Common myeloid progenitor, CD34-positive (primary cell): ENCODE results near the gene USH1G.
A peak's percentile ranks its signal among the peaks of the same experiment; 100 is the strongest.

Experiments
- CTCF ChIA-PET: fragments of 350-600 bp; sonication (Branson Sonifier 250); formaldehyde crosslinking; loops from one replicate; lab custom pipeline; 2021; ENCODE audit warnings: antibody characterized with exemption; lab: Charles Lee
- POLR2A ChIA-PET: fragments of 350-600 bp; sonication (Branson Sonifier 250); formaldehyde crosslinking; loops from one replicate; lab custom pipeline; 2021; ENCODE audit warnings: antibody characterized with exemption; lab: Charles Lee
- DNase-seq, 3 donors: peaks; one replicate each; pipeline versions ENCODE4 v3.0.0 to v3.0.0-alpha.2; 2013
- H3K27ac ChIP-seq, 2 experiments: 1 replicate in 1 of 2; 2 replicates in 1 of 2; pipeline ENCODE4 v1.7.0; 2013; ENCODE audit warnings: inconsistent platforms in 2 of 2, low read length in 2 of 2, mild to moderate bottlenecking in 2 of 2, low read depth in 1 of 2, moderate library complexity in 1 of 2; ENCODE audit not compliant: severe bottlenecking in 2 of 2, insufficient read depth in 1 of 2, poor library complexity in 1 of 2
- H3K27me3 ChIP-seq, 5 experiments: replicated peaks in 2 of 5; 1 replicate in 3 of 5; 2 replicates in 2 of 5; pipeline versions ENCODE4 v1.6.1 to v1.7.0; 2013; ENCODE audit warnings: low read length in 4 of 5, mild to moderate bottlenecking in 2 of 5, moderate library complexity in 2 of 5, inconsistent platforms in 1 of 5; ENCODE audit not compliant: insufficient read depth in 5 of 5, control insufficient read depth in 4 of 5
- H3K36me3 ChIP-seq, 4 experiments: 1 replicate in 2 of 4; 2 replicates in 2 of 4; pipeline versions ENCODE4 v1.6.1 to v1.7.0; 2013; ENCODE audit warnings: low read length in 3 of 4, control low read depth in 1 of 4, mild to moderate bottlenecking in 1 of 4; ENCODE audit not compliant: control insufficient read depth in 4 of 4, insufficient read depth in 4 of 4
- H3K4me1 ChIP-seq, 4 experiments: 1 replicate in 3 of 4; 2 replicates in 1 of 4; pipeline versions ENCODE4 v1.6.1 to v1.7.1; 2013; ENCODE audit warnings: low read length in 3 of 4, mild to moderate bottlenecking in 3 of 4, control low read depth in 1 of 4, inconsistent platforms in 1 of 4, moderate library complexity in 1 of 4; ENCODE audit not compliant: control insufficient read depth in 4 of 4, insufficient read depth in 4 of 4; ENCODE audit errors: control extremely low read depth in 1 of 4
- H3K4me3 ChIP-seq, 7 experiments: 1 replicate in 4 of 7; 2 replicates in 3 of 7; pipeline versions ENCODE4 v1.5.1 to v1.7.0; 2013; ENCODE audit warnings: mild to moderate bottlenecking in 7 of 7, low read length in 6 of 7, moderate library complexity in 6 of 7, inconsistent platforms in 2 of 7, low read depth in 2 of 7, control low read depth in 1 of 7; ENCODE audit not compliant: insufficient read depth in 4 of 7, control insufficient read depth in 1 of 7; ENCODE audit errors: extremely low read depth in 1 of 7
- H3K9me3 ChIP-seq, 5 experiments: 1 replicate in 4 of 5; 2 replicates in 1 of 5; pipeline versions ENCODE4 v1.6.1 to v1.7.1; 2013; ENCODE audit warnings: low read length in 4 of 5, mild to moderate bottlenecking in 2 of 5, inconsistent platforms in 1 of 5, low read depth in 1 of 5, moderate library complexity in 1 of 5; ENCODE audit not compliant: control insufficient read depth in 4 of 5, insufficient read depth in 2 of 5; ENCODE audit errors: control extremely low read depth in 1 of 5
- WGBS: methylation state at CpG from one replicate; pipeline ENCODE4 v1.1.5; 2013; ENCODE audit not compliant: insufficient coverage; 5-methylcytosine and 5-hydroxymethylcytosine counted together

USH1G gene

DNA sequence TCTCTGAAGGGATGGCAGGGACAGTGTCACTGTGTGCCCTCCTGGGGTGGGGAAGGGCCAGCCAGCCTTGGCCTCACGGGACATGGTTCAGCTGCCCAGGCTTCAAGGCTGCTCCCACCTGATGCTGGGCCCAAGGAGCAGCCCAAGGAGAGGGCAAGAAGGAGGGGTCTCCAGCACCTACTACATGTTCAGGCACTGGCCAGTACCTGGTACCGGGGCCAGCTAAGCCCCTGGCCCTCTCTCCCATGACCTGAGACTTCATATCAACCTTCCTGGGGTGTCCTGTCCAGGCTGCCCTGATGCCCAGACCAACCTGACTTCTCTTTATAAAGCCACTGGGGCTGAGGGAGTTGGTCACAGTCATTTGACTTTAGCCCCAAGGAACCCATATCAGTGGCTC is 1.3 kb downstream of the USH1G start:
- 100% methylated on average over 2 of the region's 2 CpGs for WGBS

DNA sequence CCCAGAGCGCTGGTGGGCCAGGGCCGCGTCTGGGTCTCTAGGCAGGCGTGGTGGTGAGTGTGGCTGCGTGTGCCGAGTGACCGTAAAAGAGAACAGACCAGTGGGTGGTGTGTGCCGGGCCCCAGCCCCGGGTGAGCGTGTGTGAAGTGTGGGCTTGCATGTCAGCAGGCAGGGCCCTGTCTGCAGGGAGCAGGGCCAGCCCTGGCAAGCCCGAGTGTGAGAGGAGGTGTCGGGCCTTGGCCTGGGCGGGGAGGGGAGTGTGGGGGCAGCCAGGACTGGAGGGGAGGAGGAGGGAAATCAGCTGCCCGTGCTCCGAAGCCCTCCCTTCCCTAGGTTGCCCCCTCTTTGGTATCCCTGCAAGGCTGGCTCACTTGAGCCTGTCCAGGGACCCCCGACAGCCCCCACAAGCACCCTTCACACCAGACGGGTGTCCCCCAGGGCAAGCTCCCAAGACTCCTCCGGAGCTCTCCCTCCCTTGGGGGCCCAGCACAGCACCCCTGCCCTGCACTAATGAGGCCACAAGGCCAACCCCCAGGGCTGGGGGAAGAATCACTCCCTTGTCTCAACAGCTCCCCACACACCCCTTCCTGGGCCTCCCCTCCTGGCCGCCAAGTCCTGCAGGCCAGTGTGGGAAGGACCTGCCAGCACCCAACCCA is 1.9 kb downstream of the USH1G start:
- peaks cover 0 to 35% (median 32%) of the 10 kb centered on the region in 4 experiments for H3K4me1 ChIP-seq
- POLR2A ChIA-PET: no interaction called here
- H3K9me3 ChIP-seq: no peaks in the 10 kb centered on the region
- no peak overlapping the region for H3K27ac ChIP-seq
- no peak overlapping the region for H3K4me3 ChIP-seq
- H3K27me3 ChIP-seq: peaks cover 0 to 69% (median 32%) of the 10 kb centered on the region in 5 experiments
- CTCF ChIA-PET: interaction anchor here (0.7 to 5.5 kb wide), 5 partner anchors 15 to 92 kb away, joined by 3 to 37 read pairs (median 4); partner anchors contain the start of gene MRPL58
- WGBS: 91% methylated on average over 13 of the region's 19 CpGs
- H3K36me3 ChIP-seq: no peaks in the 10 kb centered on the region
- no peak for DNase-seq

More for the DNA sequence above, 1.3 kb downstream of the USH1G start:
- peaks cover 0 to 35% (median 32%) of the 10 kb centered on the region in 4 experiments for H3K4me1 ChIP-seq
- H3K36me3 ChIP-seq: no peaks in the 10 kb centered on the region
- H3K9me3 ChIP-seq: no peaks in the 10 kb centered on the region
- H3K27ac ChIP-seq: no peak overlapping the region
- H3K27me3 ChIP-seq: peaks cover 0 to 74% (median 35%) of the 10 kb centered on the region in 5 experiments
- ChIA-PET POLR2A (no interaction called here), CTCF (interaction anchor here (0.7 to 5.5 kb wide), 4 partner anchors 15 to 40 kb away, joined by 3 to 37 read pairs (median 20); no protein-coding TSS in a partner anchor)
- H3K4me3 ChIP-seq: no peak overlapping the region
- no peak for DNase-seq

DNA sequence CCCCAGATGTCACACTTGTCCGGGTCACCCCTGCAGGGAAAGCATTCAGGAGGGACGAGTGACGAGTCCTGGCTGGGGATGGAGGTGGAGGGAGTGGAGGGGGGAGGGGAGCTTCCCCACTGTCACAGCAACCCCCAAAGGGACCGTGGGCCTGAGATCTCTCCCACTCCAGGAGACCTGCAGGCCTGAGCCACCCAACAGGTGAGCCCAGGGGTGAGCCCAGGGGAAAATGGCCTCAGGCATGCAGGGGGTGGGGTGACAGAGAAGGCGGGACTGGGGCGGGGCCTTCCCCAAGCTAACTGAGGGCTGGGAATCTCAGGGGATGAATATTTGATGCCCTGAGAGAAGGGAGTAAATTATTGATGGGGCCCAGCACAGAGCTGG is 2.4 kb downstream of the USH1G start:
- Histone ChIP-seq H3K4me1 (peaks cover 0 to 35% (median 32%) of the 10 kb centered on the region in 4 experiments), H3K27me3 (peaks cover 0 to 64% (median 28%) of the 10 kb centered on the region in 5 experiments), H3K4me3 (no peak overlapping the region), H3K36me3 (no peaks in the 10 kb centered on the region), H3K9me3 (no peaks in the 10 kb centered on the region), H3K27ac (no peak overlapping the region)
- WGBS: 81% methylated on average over 3 of the region's 6 CpGs
- CTCF ChIA-PET: interaction anchor here (1.0 to 5.5 kb wide), 5 partner anchors 14 to 92 kb away, joined by 3 to 37 read pairs (median 4); partner anchors contain the start of gene MRPL58
- no peak for DNase-seq
- POLR2A ChIA-PET: no interaction called here

DNA sequence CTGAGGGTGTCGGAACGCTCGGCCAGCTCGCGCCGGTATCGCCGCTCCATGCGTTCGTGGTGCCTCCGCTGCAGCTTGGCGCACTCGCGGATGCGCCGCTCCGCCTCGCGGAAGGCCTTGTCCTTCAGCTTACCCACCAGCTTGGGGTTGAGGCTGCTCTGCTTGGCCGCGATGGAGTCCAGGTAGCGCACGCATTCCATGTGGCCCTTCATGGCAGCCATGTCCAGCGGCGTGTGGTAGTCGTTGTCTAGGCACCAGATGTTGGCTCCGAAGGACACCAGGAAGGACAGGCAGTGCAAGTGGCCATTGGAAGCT is 2.8 kb downstream of the USH1G start:
- CTCF ChIA-PET: interaction anchor here (0.9 to 5.5 kb wide), 6 partner anchors 14 to 92 kb away, joined by 3 to 37 read pairs (median 4); partner anchors contain the start of gene MRPL58
- Histone ChIP-seq H3K9me3 (no peaks in the 10 kb centered on the region), H3K27me3 (peaks cover 0 to 60% (median 25%) of the 10 kb centered on the region in 5 experiments), H3K4me1 (peaks cover 0 to 35% (median 32%) of the 10 kb centered on the region in 4 experiments), H3K27ac (no peak overlapping the region), H3K36me3 (no peaks in the 10 kb centered on the region), H3K4me3 (peak overlapping the region in 1 of 7 experiments; percentile 24)
- POLR2A ChIA-PET: no interaction called here
- DNase-seq: peak in 1 of 3 donors; percentile 16
- WGBS: 65% methylated on average over 27 of the region's 27 CpGs

DNA sequence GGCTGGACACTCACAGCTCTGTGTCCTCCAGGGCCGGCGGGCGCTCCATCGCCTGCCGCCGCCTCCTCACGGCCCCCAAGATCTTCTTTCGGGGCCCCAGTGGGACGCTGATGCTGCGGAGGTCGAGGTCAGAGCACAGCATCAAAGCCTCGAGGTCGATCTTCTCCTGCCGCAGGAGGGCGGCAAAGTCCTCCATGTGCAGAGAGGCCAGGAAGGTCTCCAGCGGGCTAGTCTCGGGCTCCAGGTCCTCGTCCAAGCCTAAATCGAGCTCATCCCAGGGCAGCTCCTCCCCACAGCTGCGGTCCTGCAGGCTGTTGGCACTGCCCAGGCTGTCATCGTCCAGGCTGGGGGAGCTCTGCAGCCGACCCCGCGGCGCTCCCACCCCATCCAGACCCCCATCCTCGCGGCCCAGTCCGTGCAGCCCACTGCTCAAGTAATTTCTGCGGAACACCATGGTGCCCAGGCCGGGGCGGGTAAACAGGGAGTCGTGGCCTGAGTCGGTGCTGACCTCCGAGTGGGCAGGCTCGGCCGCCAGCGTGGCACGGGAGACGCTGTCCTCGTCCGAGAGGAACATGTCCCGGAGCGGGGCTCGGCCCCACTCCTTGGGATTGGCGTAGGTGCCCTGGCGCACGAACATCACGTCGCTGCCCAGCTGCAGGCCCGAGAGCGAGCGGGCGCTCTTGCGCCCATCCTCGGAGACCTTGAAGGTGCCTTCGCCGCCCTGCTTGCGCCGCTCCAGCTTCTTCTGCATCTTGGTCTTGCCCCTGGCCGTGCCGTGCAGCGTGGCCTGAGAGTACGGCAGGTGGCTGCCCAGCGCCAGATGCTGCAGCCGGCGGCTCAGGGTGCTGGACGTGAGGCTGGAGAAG is 3.4 kb downstream of the USH1G start:
- POLR2A ChIA-PET: no interaction called here
- 50% methylated on average over 64 of the region's 67 CpGs for WGBS
- H3K9me3 ChIP-seq: no peaks in the 10 kb centered on the region
- CTCF ChIA-PET: interaction anchor here (0.9 to 5.5 kb wide), 10 partner anchors 9 to 52 kb away, joined by 3 to 37 read pairs (median 4); partner anchors contain the start of gene OTOP3
- peaks cover 0 to 33% (median 29%) of the 10 kb centered on the region in 4 experiments for H3K4me1 ChIP-seq
- no peaks in the 10 kb centered on the region for H3K36me3 ChIP-seq
- peak overlapping the region in 1 of 7 experiments; percentile 24 for H3K4me3 ChIP-seq
- H3K27me3 ChIP-seq: peaks cover 0 to 54% (median 23%) of the 10 kb centered on the region in 5 experiments
- peak; percentile 22 to 45 (median 29) for DNase-seq
- no peak overlapping the region for H3K27ac ChIP-seq

DNA sequence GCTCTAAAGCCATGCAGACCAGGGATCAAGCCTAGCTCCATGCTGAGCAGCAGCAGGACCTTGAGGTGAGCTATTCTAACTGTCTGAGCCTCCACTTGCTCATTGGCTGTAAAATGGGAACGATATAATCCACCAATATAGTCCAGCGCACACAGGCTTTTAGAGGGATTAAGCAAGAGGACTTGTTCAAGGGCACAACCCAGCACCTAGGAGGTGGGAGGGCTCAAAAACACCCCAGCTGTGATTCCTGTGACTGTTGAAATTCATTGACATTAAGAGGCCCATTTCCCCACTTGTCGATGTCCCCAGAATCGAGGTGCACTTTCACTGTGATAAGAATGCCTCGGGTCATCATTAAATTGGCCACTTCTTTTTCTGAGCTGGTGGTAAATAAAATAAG is 4.1 kb downstream of the USH1G start:
- no peak overlapping the region for H3K4me3 ChIP-seq
- POLR2A ChIA-PET: no interaction called here
- H3K9me3 ChIP-seq: no peaks in the 10 kb centered on the region
- no peaks in the 10 kb centered on the region for H3K36me3 ChIP-seq
- H3K4me1 ChIP-seq: peaks cover 0 to 25% (median 21%) of the 10 kb centered on the region in 4 experiments
- DNase-seq: no peak
- CTCF ChIA-PET: interaction anchor here (1.0 to 5.5 kb wide), 7 partner anchors 10 to 53 kb away, joined by 3 to 37 read pairs (median 4); partner anchors contain the start of gene OTOP3
- no peak overlapping the region for H3K27ac ChIP-seq
- H3K27me3 ChIP-seq: peaks cover 0 to 47% (median 17%) of the 10 kb centered on the region in 5 experiments
- WGBS: 93% methylated on average over 4 of the region's 5 CpGs
